Neural cell (in vitro differentiated cells): ENCODE results near the gene NF2.
A peak's percentile ranks its signal among the peaks of the same experiment; 100 is the strongest.

Source experiments
- EZH2 ChIP-seq: fragments of 200-600, 300-800 bp; shearing (Covaris generic), sonication (generic); IDR thresholded peaks from 2 replicates; pipeline ENCODE4 v1.6.1; 2014; ENCODE audit warnings: antibody characterized with exemption, low read length, borderline replicate concordance, mild to moderate bottlenecking; ENCODE audit not compliant: insufficient read depth, poor library complexity, severe bottlenecking
- TF ChIP-seq, protein P1 (sequence below): fragments of 450-650 bp; IDR thresholded peaks from 2 replicates; pipeline ENCODE4 v1.5.1; 2014; ENCODE audit warnings: antibody characterized with exemption, mild to moderate bottlenecking, moderate library complexity; ENCODE audit not compliant: poor library complexity, severe bottlenecking
- TF ChIP-seq, protein P2 (sequence below): IDR thresholded peaks from 2 replicates; pipeline ENCODE4 v1.6.1; 2012; ENCODE audit warnings: borderline replicate concordance

DNA sequence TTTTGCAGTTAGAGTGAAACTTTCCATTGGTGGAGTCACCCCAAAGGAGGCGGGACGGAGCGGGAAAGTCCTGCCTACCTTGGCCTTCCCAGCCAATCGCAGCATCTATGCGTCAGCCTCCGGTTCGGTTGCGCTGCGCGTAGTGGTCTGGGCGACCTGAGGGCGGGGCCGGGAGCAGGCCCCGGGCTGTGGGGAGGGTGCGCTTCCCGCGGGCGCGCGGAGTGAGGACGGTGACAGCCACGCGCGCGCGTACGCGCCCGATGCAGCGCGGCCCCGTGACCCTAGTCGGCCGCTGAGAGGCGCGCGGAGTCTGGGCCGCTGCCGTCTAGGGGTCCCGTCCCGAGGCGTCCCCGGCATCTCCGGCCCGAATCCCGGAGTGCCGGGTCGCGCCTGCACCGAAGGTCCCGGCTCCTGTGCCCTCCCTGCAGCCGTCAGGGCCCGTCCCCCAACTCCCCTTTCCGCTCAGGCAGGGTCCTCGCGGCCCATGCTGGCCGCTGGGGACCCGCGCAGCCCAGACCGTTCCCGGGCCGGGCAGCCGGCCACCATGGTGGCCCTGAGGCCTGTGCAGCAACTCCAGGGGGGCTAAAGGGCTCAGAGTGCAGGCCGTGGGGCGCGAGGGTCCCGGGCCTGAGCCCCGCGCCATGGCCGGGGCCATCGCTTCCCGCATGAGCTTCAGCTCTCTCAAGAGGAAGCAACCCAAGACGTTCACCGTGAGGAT is at the start of gene NF2:
- TF ChIP-seq, protein P1, sequence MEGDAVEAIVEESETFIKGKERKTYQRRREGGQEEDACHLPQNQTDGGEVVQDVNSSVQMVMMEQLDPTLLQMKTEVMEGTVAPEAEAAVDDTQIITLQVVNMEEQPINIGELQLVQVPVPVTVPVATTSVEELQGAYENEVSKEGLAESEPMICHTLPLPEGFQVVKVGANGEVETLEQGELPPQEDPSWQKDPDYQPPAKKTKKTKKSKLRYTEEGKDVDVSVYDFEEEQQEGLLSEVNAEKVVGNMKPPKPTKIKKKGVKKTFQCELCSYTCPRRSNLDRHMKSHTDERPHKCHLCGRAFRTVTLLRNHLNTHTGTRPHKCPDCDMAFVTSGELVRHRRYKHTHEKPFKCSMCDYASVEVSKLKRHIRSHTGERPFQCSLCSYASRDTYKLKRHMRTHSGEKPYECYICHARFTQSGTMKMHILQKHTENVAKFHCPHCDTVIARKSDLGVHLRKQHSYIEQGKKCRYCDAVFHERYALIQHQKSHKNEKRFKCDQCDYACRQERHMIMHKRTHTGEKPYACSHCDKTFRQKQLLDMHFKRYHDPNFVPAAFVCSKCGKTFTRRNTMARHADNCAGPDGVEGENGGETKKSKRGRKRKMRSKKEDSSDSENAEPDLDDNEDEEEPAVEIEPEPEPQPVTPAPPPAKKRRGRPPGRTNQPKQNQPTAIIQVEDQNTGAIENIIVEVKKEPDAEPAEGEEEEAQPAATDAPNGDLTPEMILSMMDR, result peak; percentile 53
- no peak for TF ChIP-seq EZH2
- TF ChIP-seq, protein P2, sequence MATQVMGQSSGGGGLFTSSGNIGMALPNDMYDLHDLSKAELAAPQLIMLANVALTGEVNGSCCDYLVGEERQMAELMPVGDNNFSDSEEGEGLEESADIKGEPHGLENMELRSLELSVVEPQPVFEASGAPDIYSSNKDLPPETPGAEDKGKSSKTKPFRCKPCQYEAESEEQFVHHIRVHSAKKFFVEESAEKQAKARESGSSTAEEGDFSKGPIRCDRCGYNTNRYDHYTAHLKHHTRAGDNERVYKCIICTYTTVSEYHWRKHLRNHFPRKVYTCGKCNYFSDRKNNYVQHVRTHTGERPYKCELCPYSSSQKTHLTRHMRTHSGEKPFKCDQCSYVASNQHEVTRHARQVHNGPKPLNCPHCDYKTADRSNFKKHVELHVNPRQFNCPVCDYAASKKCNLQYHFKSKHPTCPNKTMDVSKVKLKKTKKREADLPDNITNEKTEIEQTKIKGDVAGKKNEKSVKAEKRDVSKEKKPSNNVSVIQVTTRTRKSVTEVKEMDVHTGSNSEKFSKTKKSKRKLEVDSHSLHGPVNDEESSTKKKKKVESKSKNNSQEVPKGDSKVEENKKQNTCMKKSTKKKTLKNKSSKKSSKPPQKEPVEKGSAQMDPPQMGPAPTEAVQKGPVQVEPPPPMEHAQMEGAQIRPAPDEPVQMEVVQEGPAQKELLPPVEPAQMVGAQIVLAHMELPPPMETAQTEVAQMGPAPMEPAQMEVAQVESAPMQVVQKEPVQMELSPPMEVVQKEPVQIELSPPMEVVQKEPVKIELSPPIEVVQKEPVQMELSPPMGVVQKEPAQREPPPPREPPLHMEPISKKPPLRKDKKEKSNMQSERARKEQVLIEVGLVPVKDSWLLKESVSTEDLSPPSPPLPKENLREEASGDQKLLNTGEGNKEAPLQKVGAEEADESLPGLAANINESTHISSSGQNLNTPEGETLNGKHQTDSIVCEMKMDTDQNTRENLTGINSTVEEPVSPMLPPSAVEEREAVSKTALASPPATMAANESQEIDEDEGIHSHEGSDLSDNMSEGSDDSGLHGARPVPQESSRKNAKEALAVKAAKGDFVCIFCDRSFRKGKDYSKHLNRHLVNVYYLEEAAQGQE, result peak; percentile 61
